A673 (cell line): Measurements from ENCODE around the gene AMDHD2.

Source experiments
- CTCF ChIP-seq: fragments of 300-800, 200-600 bp; sonication (generic); conservative IDR thresholded peaks from 2 replicates; pipeline ENCODE4 v1.5.1; 2017; ENCODE audit warnings: low read depth, mild to moderate bottlenecking, antibody characterized with exemption, low read length, moderate library complexity, mixed read lengths
- EZH2 ChIP-seq: fragments of 200-600 bp; sonication (generic); IDR thresholded peaks from 2 replicates; pipeline ENCODE4 v1.6.1; 2017; ENCODE audit warnings: borderline replicate concordance, low read depth, mild to moderate bottlenecking, mixed read lengths, antibody characterized with exemption, low read length; ENCODE audit not compliant: poor library complexity, severe bottlenecking

GRCh38 chr16:2520784-2521531, 787 bp downstream of the AMDHD2 start:
- TF ChIP-seq CTCF (no peak), EZH2 (no peak)
